Astrocyte (in vitro differentiated cells and primary cell): ENCODE results near the gene ACOT6.

Experiments used
- EZH2 ChIP-seq: IDR thresholded peaks from 2 replicates; pipeline ENCODE4 v1.6.1; 2012; ENCODE audit warnings: mild to moderate bottlenecking, low read length, inconsistent platforms; ENCODE audit not compliant: insufficient read depth
- TF ChIP-seq, protein P1 (sequence below): IDR thresholded peaks from 2 replicates; pipeline ENCODE4 v1.5.1; 2011; ENCODE audit warnings: low read depth, mild to moderate bottlenecking, inconsistent platforms, low read length, moderate library complexity; ENCODE audit not compliant: insufficient read depth

DNA sequence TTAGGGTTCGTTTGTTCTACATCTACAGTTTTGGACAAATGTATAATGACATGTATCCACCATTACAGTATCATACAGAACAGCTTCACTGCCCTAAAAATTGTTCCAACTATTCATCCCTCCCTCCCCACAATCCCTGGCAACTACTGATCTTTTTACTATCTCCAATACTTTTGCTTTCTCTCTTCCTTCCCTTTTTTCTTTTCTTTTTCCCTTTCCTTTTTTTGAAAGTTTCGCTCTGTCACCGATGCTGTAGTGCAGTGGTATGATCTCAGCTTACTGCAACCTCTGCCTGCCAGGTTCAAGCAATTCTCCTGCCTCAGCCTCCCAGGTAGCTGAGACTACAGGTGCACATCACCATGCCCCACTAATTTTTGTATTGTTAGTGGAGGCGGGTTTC lies 23.2 kb upstream of the ACOT6 start:
- TF ChIP-seq, protein P1, sequence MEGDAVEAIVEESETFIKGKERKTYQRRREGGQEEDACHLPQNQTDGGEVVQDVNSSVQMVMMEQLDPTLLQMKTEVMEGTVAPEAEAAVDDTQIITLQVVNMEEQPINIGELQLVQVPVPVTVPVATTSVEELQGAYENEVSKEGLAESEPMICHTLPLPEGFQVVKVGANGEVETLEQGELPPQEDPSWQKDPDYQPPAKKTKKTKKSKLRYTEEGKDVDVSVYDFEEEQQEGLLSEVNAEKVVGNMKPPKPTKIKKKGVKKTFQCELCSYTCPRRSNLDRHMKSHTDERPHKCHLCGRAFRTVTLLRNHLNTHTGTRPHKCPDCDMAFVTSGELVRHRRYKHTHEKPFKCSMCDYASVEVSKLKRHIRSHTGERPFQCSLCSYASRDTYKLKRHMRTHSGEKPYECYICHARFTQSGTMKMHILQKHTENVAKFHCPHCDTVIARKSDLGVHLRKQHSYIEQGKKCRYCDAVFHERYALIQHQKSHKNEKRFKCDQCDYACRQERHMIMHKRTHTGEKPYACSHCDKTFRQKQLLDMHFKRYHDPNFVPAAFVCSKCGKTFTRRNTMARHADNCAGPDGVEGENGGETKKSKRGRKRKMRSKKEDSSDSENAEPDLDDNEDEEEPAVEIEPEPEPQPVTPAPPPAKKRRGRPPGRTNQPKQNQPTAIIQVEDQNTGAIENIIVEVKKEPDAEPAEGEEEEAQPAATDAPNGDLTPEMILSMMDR = no peak
- no peak for TF ChIP-seq EZH2
